Measurements from ENCODE around the gene BMF. TPM values are rescaled to one million over a fixed set of nuclear protein-coding genes. Genes with fewer than 3 reads are reported as not detected.
A peak's percentile ranks its signal among the peaks of the same experiment; 100 is the strongest.

Gene BMF
- total and polyA plus RNA-seq, 2 experiments from 2014 or later, result 15.9 to 41.8 TPM

GRCh38 chr15:40046721-40047414 is 61.8 kb downstream of the BMF start:
- Histone ChIP-seq H3K27me3 (no peaks in the 10 kb centered on the region), H3K9me2 (replicated peaks; ENCODE audit: insufficient read depth) (no peaks in the 10 kb centered on the region), H3K79me2 (no peaks in the 10 kb centered on the region), H3K27ac (peak overlapping the region; percentile 52), H3K4me2 (no peak overlapping the region), H3K4me3 (no peak overlapping the region), H3K36me3 (replicated peaks; ENCODE audit: insufficient read depth, low read depth) (no peaks in the 10 kb centered on the region), H3K4me1 (ENCODE audit: insufficient read depth) (peaks cover 25% of the 10 kb centered on the region), H3K9me3 (ENCODE audit: low read depth) (no peaks in the 10 kb centered on the region), H2AFZ (no peak overlapping the region), H4K20me1 (ENCODE audit: insufficient read depth, poor library complexity, severe bottlenecking) (no peaks in the 10 kb centered on the region)
- WGBS (ENCODE audit: low lambda C conversion rate, missing lambda C conversion rate), result 87% methylated on average over 5 of the region's 5 CpGs
- TF ChIP-seq CTCF (IDR thresholded peaks at IDR 0.05; ENCODE audit: poor library complexity) (no peak), EZH2phosphoT487 (IDR thresholded peaks at IDR 0.05; ENCODE audit: low read depth, severe bottlenecking, unreplicated experiment) (no peak), EZH2 (IDR thresholded peaks at IDR 0.05; ENCODE audit: borderline replicate concordance) (no peak)
- no peak for DNase-seq (ENCODE audit: low spot score)

- H3K27me3 ChIP-seq, result no peaks in the 10 kb centered on the region
- H3K36me3 ChIP-seq (replicated peaks; ENCODE audit: insufficient read depth, low read depth), result no peaks in the 10 kb centered on the region
- H3K27ac ChIP-seq, result peak overlapping the region; percentile 4
- DNase-seq (ENCODE audit: low spot score), result no peak
- no peak overlapping the region for H3K4me3 ChIP-seq
- H4K20me1 ChIP-seq (ENCODE audit: insufficient read depth, poor library complexity, severe bottlenecking), result no peaks in the 10 kb centered on the region
- H3K9me3 ChIP-seq (ENCODE audit: low read depth), result no peaks in the 10 kb centered on the region
- TF ChIP-seq EZH2phosphoT487 (IDR thresholded peaks at IDR 0.05; ENCODE audit: low read depth, severe bottlenecking, unreplicated experiment) (no peak), CTCF (IDR thresholded peaks at IDR 0.05; ENCODE audit: poor library complexity) (no peak), EZH2 (IDR thresholded peaks at IDR 0.05; ENCODE audit: borderline replicate concordance) (no peak)
- 65% methylated on average over 6 of the region's 6 CpGs for WGBS (ENCODE audit: low lambda C conversion rate, missing lambda C conversion rate)
- peak overlapping the region; percentile 18 for H2AFZ ChIP-seq
- no peaks in the 10 kb centered on the region for H3K79me2 ChIP-seq
- peaks cover 22% of the 10 kb centered on the region for H3K4me1 ChIP-seq (ENCODE audit: insufficient read depth)
- no peaks in the 10 kb centered on the region for H3K9me2 ChIP-seq (replicated peaks; ENCODE audit: insufficient read depth)
- H3K4me2 ChIP-seq, result peak overlapping the region; percentile 69
Measured at GRCh38 chr15:40045572-40046217, 63.0 kb downstream of the BMF start.

- Histone ChIP-seq H3K36me3 (replicated peaks; ENCODE audit: insufficient read depth, low read depth) (no peaks in the 10 kb centered on the region), H3K4me2 (peak overlapping the region; percentile 69), H3K9me3 (ENCODE audit: low read depth) (no peaks in the 10 kb centered on the region), H3K4me3 (no peak overlapping the region), H3K27me3 (no peaks in the 10 kb centered on the region), H2AFZ (peak overlapping the region; percentile 18), H3K79me2 (peaks cover 4% of the 10 kb centered on the region), H4K20me1 (ENCODE audit: insufficient read depth, poor library complexity, severe bottlenecking) (no peaks in the 10 kb centered on the region), H3K9me2 (replicated peaks; ENCODE audit: insufficient read depth) (no peaks in the 10 kb centered on the region), H3K27ac (peak overlapping the region; percentile 4), H3K4me1 (ENCODE audit: insufficient read depth) (peaks cover 27% of the 10 kb centered on the region)
- TF ChIP-seq EZH2 (IDR thresholded peaks at IDR 0.05; ENCODE audit: borderline replicate concordance), result no peak
- TF ChIP-seq CTCF (IDR thresholded peaks at IDR 0.05; ENCODE audit: poor library complexity), result peak; percentile 97
- TF ChIP-seq EZH2phosphoT487 (IDR thresholded peaks at IDR 0.05; ENCODE audit: low read depth, severe bottlenecking, unreplicated experiment), result no peak
- peak; percentile 94 for DNase-seq (ENCODE audit: low spot score)
- 6% methylated on average over 22 of the region's 22 CpGs for WGBS (ENCODE audit: low lambda C conversion rate, missing lambda C conversion rate)
Measured at GRCh38 chr15:40044717-40045571, 63.7 kb downstream of the BMF start.

Data from hepatocyte (in vitro differentiated cells).